ENCODE measurements around the gene MAP3K21.

- TF ChIP-seq, protein P1, sequence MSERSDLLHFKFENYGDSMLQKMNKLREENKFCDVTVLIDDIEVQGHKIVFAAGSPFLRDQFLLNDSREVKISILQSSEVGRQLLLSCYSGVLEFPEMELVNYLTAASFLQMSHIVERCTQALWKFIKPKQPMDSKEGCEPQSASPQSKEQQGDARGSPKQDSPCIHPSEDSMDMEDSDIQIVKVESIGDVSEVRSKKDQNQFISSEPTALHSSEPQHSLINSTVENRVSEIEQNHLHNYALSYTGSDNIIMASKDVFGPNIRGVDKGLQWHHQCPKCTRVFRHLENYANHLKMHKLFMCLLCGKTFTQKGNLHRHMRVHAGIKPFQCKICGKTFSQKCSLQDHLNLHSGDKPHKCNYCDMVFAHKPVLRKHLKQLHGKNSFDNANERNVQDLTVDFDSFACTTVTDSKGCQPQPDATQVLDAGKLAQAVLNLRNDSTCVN (CRISPR knock-in tag; IDR thresholded peaks at IDR 0.05): no peak
- TF ChIP-seq NFRKB (IDR thresholded peaks at IDR 0.05; ENCODE audit: low read depth): no peak
- TF ChIP-seq, protein P2, sequence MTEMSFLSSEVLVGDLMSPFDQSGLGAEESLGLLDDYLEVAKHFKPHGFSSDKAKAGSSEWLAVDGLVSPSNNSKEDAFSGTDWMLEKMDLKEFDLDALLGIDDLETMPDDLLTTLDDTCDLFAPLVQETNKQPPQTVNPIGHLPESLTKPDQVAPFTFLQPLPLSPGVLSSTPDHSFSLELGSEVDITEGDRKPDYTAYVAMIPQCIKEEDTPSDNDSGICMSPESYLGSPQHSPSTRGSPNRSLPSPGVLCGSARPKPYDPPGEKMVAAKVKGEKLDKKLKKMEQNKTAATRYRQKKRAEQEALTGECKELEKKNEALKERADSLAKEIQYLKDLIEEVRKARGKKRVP (CRISPR knock-in tag; IDR thresholded peaks at IDR 0.05): no peak
- no peak for TF ChIP-seq C11orf30 (IDR thresholded peaks at IDR 0.05; ENCODE audit: low read depth)
- TF ChIP-seq, protein P3, sequence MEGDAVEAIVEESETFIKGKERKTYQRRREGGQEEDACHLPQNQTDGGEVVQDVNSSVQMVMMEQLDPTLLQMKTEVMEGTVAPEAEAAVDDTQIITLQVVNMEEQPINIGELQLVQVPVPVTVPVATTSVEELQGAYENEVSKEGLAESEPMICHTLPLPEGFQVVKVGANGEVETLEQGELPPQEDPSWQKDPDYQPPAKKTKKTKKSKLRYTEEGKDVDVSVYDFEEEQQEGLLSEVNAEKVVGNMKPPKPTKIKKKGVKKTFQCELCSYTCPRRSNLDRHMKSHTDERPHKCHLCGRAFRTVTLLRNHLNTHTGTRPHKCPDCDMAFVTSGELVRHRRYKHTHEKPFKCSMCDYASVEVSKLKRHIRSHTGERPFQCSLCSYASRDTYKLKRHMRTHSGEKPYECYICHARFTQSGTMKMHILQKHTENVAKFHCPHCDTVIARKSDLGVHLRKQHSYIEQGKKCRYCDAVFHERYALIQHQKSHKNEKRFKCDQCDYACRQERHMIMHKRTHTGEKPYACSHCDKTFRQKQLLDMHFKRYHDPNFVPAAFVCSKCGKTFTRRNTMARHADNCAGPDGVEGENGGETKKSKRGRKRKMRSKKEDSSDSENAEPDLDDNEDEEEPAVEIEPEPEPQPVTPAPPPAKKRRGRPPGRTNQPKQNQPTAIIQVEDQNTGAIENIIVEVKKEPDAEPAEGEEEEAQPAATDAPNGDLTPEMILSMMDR (IDR thresholded peaks at IDR 0.05 in 2 of 3, conservative IDR thresholded peaks at IDR 0.05 in 1 of 3; ENCODE audit: insufficient read depth in 2 of 3, low read depth in 1 of 3, low read length in 3 of 3): no peak
- TF ChIP-seq TBL1XR1 (IDR thresholded peaks at IDR 0.05; ENCODE audit: low read length in 2 of 2): no peak
- no peak for TF ChIP-seq ATF6 (CRISPR knock-in tag; IDR thresholded peaks at IDR 0.05)
These were observed 52.4 kb downstream of the MAP3K21 start for GRCh38 chr1:233379869-233380438.
